Kidney epithelial cell (primary cell): ENCODE measurements around the gene DNPH1. TPM values are rescaled to one million over a fixed set of nuclear protein-coding genes. Genes with fewer than 3 reads are reported as not detected.

Experiments used
- DNase-seq: peaks from one replicate; pipeline ENCODE4 v3.0.0-alpha.2; 2010; ENCODE audit warnings: low read depth
- H3K27me3 ChIP-seq: 2 replicates; pipeline ENCODE4 v1.6.0; 2011; ENCODE audit warnings: low read length; ENCODE audit not compliant: control insufficient read depth, insufficient read depth
- H3K36me3 ChIP-seq: 2 replicates; pipeline ENCODE4 v1.5.1; 2011; ENCODE audit warnings: low read length; ENCODE audit not compliant: control insufficient read depth, insufficient read depth
- H3K4me3 ChIP-seq: 2 replicates; pipeline ENCODE4 v1.5.1; 2011; ENCODE audit warnings: low read depth, mild to moderate bottlenecking, control low read depth, low read length
- total RNA-seq: library from RNA; depleted of rRNA; stranded (reverse); fragments of >200 nt; gene quantifications from 2 replicates; pipeline ENCODE4 v1.2.3, GENCODE V29; 2015
- TF ChIP-seq, protein P1 (sequence below): IDR thresholded peaks from 2 replicates; pipeline ENCODE4 v1.5.1; 2011; ENCODE audit warnings: mild to moderate bottlenecking, moderate library complexity, low read length, control low read depth, inconsistent platforms; ENCODE audit not compliant: insufficient read depth, poor library complexity, severe bottlenecking

Gene DNPH1
- total RNA-seq, 1 donor from 2014 or later: 284 TPM

GRCh38 chr6:43261198-43261597, 31.9 kb upstream of the DNPH1 start:
- H3K4me3 ChIP-seq: no peak overlapping the region
- DNase-seq: no peak
- H3K36me3 ChIP-seq: no peaks in the 10 kb centered on the region
- peaks cover 9% of the 10 kb centered on the region for H3K27me3 ChIP-seq
- TF ChIP-seq, protein P1, sequence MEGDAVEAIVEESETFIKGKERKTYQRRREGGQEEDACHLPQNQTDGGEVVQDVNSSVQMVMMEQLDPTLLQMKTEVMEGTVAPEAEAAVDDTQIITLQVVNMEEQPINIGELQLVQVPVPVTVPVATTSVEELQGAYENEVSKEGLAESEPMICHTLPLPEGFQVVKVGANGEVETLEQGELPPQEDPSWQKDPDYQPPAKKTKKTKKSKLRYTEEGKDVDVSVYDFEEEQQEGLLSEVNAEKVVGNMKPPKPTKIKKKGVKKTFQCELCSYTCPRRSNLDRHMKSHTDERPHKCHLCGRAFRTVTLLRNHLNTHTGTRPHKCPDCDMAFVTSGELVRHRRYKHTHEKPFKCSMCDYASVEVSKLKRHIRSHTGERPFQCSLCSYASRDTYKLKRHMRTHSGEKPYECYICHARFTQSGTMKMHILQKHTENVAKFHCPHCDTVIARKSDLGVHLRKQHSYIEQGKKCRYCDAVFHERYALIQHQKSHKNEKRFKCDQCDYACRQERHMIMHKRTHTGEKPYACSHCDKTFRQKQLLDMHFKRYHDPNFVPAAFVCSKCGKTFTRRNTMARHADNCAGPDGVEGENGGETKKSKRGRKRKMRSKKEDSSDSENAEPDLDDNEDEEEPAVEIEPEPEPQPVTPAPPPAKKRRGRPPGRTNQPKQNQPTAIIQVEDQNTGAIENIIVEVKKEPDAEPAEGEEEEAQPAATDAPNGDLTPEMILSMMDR: no peak

GRCh38 chr6:43260791-43261190, 31.5 kb upstream of the DNPH1 start:
- peaks cover 9% of the 10 kb centered on the region for H3K27me3 ChIP-seq
- DNase-seq: no peak
- no peaks in the 10 kb centered on the region for H3K36me3 ChIP-seq
- TF ChIP-seq, protein P1: no peak
- no peak overlapping the region for H3K4me3 ChIP-seq

GRCh38 chr6:43258807-43259686, 29.8 kb upstream of the DNPH1 start:
- TF ChIP-seq, protein P1: no peak
- Histone ChIP-seq H3K36me3 (no peaks in the 10 kb centered on the region), H3K4me3 (no peak overlapping the region), H3K27me3 (peaks cover 9% of the 10 kb centered on the region)
- no peak for DNase-seq

GRCh38 chr6:43258180-43258579, 28.9 kb upstream of the DNPH1 start:
- TF ChIP-seq, protein P1: no peak
- Histone ChIP-seq H3K36me3 (no peaks in the 10 kb centered on the region), H3K4me3 (no peak overlapping the region), H3K27me3 (peaks cover 12% of the 10 kb centered on the region)
- DNase-seq: no peak

- no peak for DNase-seq
- TF ChIP-seq, protein P1: no peak
- Histone ChIP-seq H3K36me3 (no peaks in the 10 kb centered on the region), H3K4me3 (no peak overlapping the region), H3K27me3 (peaks cover 12% of the 10 kb centered on the region)
Measured at GRCh38 chr6:43257367-43258145, 28.3 kb upstream of the DNPH1 start.
